Muscle of leg (tissue), 16 donors: ENCODE data around the gene SCN4A. TPM values are rescaled to one million over a fixed set of nuclear protein-coding genes. Genes with fewer than 3 reads are reported as not detected.
"Not testable (repeated sequence)": the region's sequence is repeated elsewhere in the genome, so short reads cannot be mapped to it uniquely, and the experiment has no call there.

Experiments
- DNase-seq: peaks from one replicate; pipeline ENCODE4 v3.0.0; 2013
- H3K27ac ChIP-seq: one replicate; pipeline ENCODE4 v1.5.1; 2013; ENCODE audit warnings: mild to moderate bottlenecking, low read length, control low read depth
- H3K27me3 ChIP-seq: one replicate; pipeline ENCODE4 v1.6.1; 2013; ENCODE audit warnings: low read length; ENCODE audit not compliant: control insufficient read depth, insufficient read depth
- H3K36me3 ChIP-seq: one replicate; pipeline ENCODE4 v1.6.1; 2013; ENCODE audit warnings: low read length; ENCODE audit not compliant: control insufficient read depth, insufficient read depth
- H3K4me1 ChIP-seq: one replicate; pipeline ENCODE4 v1.6.1; 2013; ENCODE audit warnings: low read length; ENCODE audit not compliant: control insufficient read depth, insufficient read depth
- H3K4me3 ChIP-seq: one replicate; pipeline ENCODE4 v1.5.1; 2013; ENCODE audit warnings: low read length, control low read depth
- H3K9me3 ChIP-seq: replicated peaks from 2 replicates; pipeline ENCODE4 v1.6.1; 2013; ENCODE audit warnings: low read depth, low read length; ENCODE audit not compliant: control insufficient read depth
- WGBS: methylation state at CpG from one replicate; pipeline ENCODE4 v1.1.5; 2013; ENCODE audit warnings: missing lambda C conversion rate; ENCODE audit not compliant: insufficient coverage; 5-methylcytosine and 5-hydroxymethylcytosine counted together
- long read RNA-seq, 11 donors: transcript quantifications; one replicate each; lab custom pipeline, GENCODE V29; 2026
- polyA plus RNA-seq, 8 donors: library from polyadenylated mRNA; unstranded; fragments of 120-200 nt; gene quantifications; one replicate each; pipeline versions ENCODE4 v1.2.1 to v1.2.3, GENCODE V29; 2013; ENCODE audit warnings: inconsistent platforms in 1 of 8, low replicate concordance in 1 of 8; ENCODE audit not compliant: insufficient read length in 8 of 8, insufficient read depth in 1 of 8
- total RNA-seq: library from RNA; stranded (reverse); fragments of 120-200 nt; gene quantifications from one replicate; pipeline ENCODE4 v1.2.4, GENCODE V29; 2013

SCN4A gene
- total RNA-seq (23.3 TPM), polyA plus RNA-seq (10 to 100 TPM; 16.3 to 46.8 (median 36.8) TPM)
- long read RNA-seq, donor 1, partial matches to known transcripts: 13 of 13 reads
- long read RNA-seq, donor 1, other reads (novel, unspliced or antisense): 0 of 13 reads
- long read RNA-seq, donor 2: 0 reads
- long read RNA-seq, donor 3, partial matches to known transcripts: 5 of 10 reads
- long read RNA-seq, donor 3, other reads (novel, unspliced or antisense): 5 of 10 reads
- long read RNA-seq, donor 4: 0 reads
- long read RNA-seq, donor 5, partial matches to known transcripts: 14 of 14 reads
- long read RNA-seq, donor 5, other reads (novel, unspliced or antisense): 0 of 14 reads
- long read RNA-seq, donor 6, partial matches to known transcripts: 0 of 1 reads
- long read RNA-seq, donor 6, other reads (novel, unspliced or antisense): 0 of 1 reads
- long read RNA-seq, donor 7: 0 reads
- long read RNA-seq, donor 8: 0 reads
- long read RNA-seq, donor 9: 0 reads
- long read RNA-seq, donor 10: 0 reads
- long read RNA-seq, donor 11: 0 reads

DNA sequence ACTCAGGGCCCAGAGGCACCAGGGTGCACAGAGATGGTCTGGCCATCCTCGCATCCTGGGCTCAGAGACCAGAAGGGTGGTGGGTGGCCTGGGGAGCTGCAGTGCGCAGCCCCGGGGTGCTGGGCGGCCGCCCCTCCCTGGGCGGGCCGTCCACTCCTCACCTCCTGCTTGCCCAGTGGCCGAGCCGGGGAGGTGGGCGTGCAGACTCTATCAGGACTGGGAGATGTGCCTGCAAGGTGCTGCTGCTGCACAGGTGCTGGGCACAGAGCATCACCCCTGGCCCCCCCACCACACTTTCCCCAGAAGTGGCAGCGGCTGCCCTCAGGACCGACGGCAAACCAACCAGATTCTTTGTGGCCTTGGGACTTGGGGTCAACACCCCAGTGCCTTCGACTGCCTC lies at the start of gene SCN4A:
TSS of gene SCN4A (minus strand) at position 123 of the 400 bp plus-strand sequence. CDS start at position 46, 77 bp downstream.
- H3K4me1 ChIP-seq: peaks cover 47% of the 10 kb centered on the region
- no peaks in the 10 kb centered on the region for H3K9me3 ChIP-seq
- DNase-seq: no peak
- 100% methylated on average over 2 of the region's 14 CpGs for WGBS
- H3K27ac ChIP-seq: peak within 1 kb of the TSS; percentile 45
- no peaks in the 10 kb centered on the region for H3K27me3 ChIP-seq
- peaks cover 31% of the 10 kb centered on the region for H3K36me3 ChIP-seq
- no peak within 1 kb of the TSS for H3K4me3 ChIP-seq

GRCh38 chr17:64020056-64020766 lies 47.5 kb upstream of the SCN4A start, which contains the start of gene ICAM2:
ICAM2 (minus strand) TSS chr17:64020633; CDS start chr17:64006691, 13,942 bp downstream.
- no peaks in the 10 kb centered on the region for H3K9me3 ChIP-seq

GRCh38 chr17:64019551-64019961 lies 46.8 kb upstream of the SCN4A start:
- H3K27ac ChIP-seq: peak overlapping the region; percentile 90
- H3K4me3 ChIP-seq: peak overlapping the region; percentile 39
- 80% methylated on average over 8 of the region's 9 CpGs for WGBS
- H3K4me1 ChIP-seq, H3K27me3 ChIP-seq, H3K9me3 ChIP-seq, DNase-seq, H3K36me3 ChIP-seq: not testable (repeated sequence)

More at GRCh38 chr17:64020056-64020766, 47.5 kb upstream of the SCN4A start, which contains the start of gene ICAM2:
- Histone ChIP-seq H3K4me3 (peak within 1 kb of the TSS; percentile 39), H3K27me3 (no peaks in the 10 kb centered on the region), H3K27ac (peak within 1 kb of the TSS; percentile 90), H3K4me1 (peaks cover 8% of the 10 kb centered on the region), H3K36me3 (no peaks in the 10 kb centered on the region)
- 21% methylated on average over 16 of the region's 23 CpGs for WGBS
- DNase-seq: peak; percentile 57

DNA sequence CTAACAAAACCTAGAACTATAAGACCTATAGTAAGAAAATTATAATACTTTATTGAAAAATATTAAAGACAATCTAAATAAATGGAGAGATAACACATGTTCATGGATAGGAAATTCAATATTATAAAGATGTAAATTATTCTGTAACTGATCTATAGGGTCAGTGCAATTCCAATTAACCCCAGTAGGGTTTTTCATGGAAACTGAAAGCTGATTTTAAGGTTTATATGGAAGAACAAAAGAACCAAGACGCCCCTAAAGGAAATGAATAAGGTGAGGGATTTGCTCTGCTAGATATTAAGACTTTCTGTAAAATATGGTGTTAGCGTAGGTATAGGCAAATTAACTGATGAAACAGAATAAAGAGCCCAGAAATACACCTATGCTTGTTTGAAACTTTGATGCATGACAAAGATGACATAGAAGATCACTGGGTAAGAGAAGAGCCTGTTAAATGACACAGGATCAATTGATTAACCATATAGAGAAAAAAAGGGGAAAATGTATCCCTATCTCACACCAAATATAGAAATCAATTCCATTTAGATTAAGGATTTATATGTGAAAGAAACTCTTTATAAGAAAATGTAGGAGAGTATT lies 44.8 kb upstream of the SCN4A start:
- Histone ChIP-seq H3K36me3 (no peaks in the 10 kb centered on the region), H3K4me1 (peaks cover 8% of the 10 kb centered on the region), H3K9me3 (no peaks in the 10 kb centered on the region), H3K27me3 (no peaks in the 10 kb centered on the region), H3K4me3 (no peak overlapping the region), H3K27ac (peak overlapping the region; percentile 59)
- no peak for DNase-seq
- no CpG with 5 or more reads among the region's 2 CpGs for WGBS

DNA sequence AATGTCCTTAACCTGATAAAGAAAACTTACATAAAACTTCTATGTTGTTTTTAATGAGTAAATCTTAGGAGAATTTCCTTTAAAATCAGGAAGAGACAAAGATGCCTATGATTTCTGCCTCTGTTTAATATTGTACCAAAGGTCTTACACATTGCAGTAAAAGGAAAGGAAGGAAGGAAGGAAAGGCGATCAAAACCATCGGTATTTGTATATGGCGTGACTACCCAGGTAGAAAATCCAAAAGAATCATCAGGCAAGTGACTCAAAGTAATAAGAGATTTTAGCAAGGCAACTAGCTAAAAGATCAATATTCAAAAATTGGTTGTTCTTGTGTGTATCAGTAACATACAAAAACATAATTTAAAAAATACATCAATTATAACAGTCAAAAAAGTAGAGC lies 44.3 kb upstream of the SCN4A start:
- Histone ChIP-seq H3K27ac (no peak overlapping the region), H3K4me3 (no peak overlapping the region), H3K27me3 (no peaks in the 10 kb centered on the region), H3K4me1 (peaks cover 8% of the 10 kb centered on the region), H3K9me3 (no peaks in the 10 kb centered on the region), H3K36me3 (no peaks in the 10 kb centered on the region)
- no peak for DNase-seq
- WGBS: no CpG with 5 or more reads among the region's 3 CpGs

DNA sequence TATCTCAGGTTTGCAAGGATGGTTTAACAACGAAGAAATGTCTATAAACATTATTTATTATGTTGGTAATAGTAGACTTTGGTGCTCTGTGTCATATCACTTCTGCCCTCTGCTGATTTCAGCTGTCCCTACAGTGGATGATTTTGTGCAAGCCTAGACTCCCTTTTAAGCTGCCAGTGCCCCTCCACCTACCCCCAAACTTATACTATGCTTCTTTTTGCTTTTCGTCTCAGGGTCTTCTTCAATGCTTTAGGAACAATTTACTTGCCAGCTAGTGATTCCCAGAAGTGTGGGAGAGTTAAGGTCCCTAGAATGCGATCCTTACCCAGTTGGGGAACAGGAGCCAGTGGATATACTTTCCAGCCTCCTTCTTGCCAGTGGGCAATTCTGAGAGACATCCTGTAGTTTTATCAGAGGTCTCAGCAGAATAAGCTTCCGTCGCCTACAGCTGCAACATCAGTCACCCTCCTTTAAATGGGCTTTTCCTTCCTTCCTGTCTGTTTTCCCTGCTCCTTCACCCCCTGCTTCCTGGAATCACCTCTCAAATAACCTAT lies 43.6 kb upstream of the SCN4A start:
- WGBS: 41% methylated on average over 3 of the region's 5 CpGs
- Histone ChIP-seq H3K4me3 (no peak overlapping the region), H3K4me1 (peaks cover 8% of the 10 kb centered on the region), H3K27ac (peak overlapping the region; percentile 69), H3K36me3 (no peaks in the 10 kb centered on the region), H3K27me3 (no peaks in the 10 kb centered on the region), H3K9me3 (no peaks in the 10 kb centered on the region)
- DNase-seq: no peak

DNA sequence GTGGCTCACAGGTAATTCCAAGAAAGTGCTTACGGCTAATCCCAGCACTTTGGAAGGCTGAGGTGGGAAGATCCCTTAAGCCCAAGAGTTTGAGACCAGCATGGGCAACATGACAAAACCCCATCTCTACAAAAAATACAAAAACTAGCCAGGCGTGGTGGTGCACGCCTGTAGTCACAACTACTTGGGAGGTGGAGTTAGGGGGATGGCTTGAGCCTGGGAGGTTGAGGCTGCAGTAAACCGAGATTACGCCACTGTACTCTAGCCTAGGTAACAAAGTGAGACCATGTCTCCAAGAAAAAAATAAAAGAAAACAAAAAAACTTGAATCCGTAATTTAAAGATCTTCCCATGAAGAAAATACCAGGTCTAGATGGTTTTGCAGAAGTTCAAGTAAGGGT lies 42.7 kb upstream of the SCN4A start:
- H3K27me3 ChIP-seq: no peaks in the 10 kb centered on the region
- no peak for DNase-seq
- no CpG with 5 or more reads among the region's 6 CpGs for WGBS
- H3K4me3 ChIP-seq: no peak overlapping the region
- peaks cover 6% of the 10 kb centered on the region for H3K4me1 ChIP-seq
- H3K27ac ChIP-seq: peak overlapping the region; percentile 5
- H3K36me3 ChIP-seq: no peaks in the 10 kb centered on the region
- no peaks in the 10 kb centered on the region for H3K9me3 ChIP-seq

DNA sequence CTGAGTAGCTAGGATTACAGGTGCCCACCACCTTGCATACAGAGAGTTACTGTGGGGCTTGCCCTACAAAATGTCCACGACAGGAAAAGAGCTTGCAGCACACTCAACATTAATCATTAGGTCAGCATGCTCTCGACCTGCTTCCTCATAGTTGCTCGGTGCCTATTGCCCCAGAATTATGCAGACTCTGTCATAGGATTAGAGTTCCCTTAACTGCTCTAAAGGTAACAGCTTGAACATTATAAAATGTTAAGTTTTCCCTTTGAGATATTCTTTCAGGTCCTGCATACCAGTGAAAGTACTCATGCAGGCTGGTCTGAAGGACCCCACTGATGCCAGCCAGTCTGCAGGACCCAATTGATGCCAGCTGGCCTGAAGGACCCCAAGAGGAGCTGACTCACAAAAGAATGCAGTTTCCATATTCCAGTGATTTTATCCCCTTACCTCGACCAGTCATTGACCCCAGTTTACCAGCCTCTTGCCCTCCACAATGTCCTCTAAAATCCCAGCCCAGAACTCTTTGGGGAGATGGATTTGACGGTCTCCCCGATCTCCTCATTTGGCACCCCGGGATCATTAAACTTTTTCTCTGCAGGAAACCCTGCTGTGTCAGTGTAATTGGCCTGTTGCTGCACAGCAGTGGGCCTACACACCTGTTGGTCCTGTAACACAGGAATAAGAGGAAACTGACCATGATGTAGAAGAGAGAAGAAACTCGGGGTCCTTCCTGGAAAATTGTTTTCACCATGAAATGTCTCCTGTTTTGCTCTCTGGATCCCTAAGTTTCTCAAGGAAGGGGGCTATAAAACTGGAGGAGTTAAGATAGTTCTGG lies 37.1 kb upstream of the SCN4A start:
- H3K36me3 ChIP-seq: peaks cover 5% of the 10 kb centered on the region
- no peaks in the 10 kb centered on the region for H3K9me3 ChIP-seq
- H3K4me1 ChIP-seq: peaks cover 42% of the 10 kb centered on the region
- no peak for DNase-seq
- no peaks in the 10 kb centered on the region for H3K27me3 ChIP-seq
- no peak overlapping the region for H3K27ac ChIP-seq
- no peak overlapping the region for H3K4me3 ChIP-seq
- WGBS: 75% methylated on average over 5 of the region's 8 CpGs

GRCh38 chr17:64008830-64009229 lies 36.1 kb upstream of the SCN4A start:
- Histone ChIP-seq H3K9me3 (no peaks in the 10 kb centered on the region), H3K36me3 (peaks cover 5% of the 10 kb centered on the region), H3K27me3 (no peaks in the 10 kb centered on the region), H3K27ac (peak overlapping the region; percentile 15), H3K4me1 (peaks cover 43% of the 10 kb centered on the region), H3K4me3 (no peak overlapping the region)
- no peak for DNase-seq
- WGBS: no CpG with 5 or more reads among the region's 4 CpGs
